Measurements from ENCODE around the gene CTSA.

Gene CTSA

DNA sequence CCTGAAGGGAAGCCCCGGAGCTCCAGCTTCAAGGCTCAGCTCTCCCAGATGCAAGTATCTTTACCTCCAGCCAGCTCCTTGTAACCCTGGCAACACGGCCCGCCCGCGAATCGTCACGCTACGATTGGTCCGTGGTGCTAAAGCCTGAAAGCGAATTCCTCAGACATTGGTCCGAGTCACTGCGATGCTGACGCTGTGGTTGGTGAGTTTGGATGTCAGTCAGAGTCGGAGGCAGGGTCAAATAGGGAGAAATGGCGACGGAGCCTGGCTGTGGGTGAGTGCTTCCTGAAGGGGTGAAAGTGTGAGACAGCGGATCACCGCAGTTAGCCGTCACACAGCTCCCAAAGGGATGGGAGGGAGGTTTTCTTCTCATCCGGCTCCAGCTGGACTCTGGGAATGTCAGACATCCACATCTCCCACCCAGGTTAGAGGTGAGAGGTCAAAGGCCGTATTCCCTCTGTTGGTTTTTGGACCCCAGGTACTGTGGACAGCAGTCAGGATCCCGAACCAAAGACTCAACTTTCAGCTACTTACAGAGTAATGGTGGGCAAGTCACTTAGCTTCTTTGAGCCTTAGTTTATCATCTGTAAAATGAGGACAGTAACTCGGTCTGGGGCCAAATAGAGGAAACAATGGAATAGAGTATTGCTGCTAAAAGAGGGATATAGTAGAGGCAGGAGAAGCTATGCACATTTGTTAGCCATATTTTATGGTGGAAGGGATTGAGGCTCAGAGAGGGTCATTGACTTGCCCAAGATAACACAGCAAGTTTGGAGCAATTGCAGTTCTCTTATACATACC, 9.9 kb upstream of the CTSA start, which contains the start of gene ZSWIM1:
ZSWIM1 (plus strand) TSS at position 240 of the 801 bp plus-strand sequence. CDS start 1,366 bp downstream, outside the sequence.
- TF ChIP-seq CTCF (IDR thresholded peaks at IDR 0.05; ENCODE audit: insufficient read depth, missing control alignments): no peak
- FAIRE-seq (peak; percentile 73), DNase-seq (ENCODE audit: insufficient read length, low spot score) (peak; percentile 96)

DNA sequence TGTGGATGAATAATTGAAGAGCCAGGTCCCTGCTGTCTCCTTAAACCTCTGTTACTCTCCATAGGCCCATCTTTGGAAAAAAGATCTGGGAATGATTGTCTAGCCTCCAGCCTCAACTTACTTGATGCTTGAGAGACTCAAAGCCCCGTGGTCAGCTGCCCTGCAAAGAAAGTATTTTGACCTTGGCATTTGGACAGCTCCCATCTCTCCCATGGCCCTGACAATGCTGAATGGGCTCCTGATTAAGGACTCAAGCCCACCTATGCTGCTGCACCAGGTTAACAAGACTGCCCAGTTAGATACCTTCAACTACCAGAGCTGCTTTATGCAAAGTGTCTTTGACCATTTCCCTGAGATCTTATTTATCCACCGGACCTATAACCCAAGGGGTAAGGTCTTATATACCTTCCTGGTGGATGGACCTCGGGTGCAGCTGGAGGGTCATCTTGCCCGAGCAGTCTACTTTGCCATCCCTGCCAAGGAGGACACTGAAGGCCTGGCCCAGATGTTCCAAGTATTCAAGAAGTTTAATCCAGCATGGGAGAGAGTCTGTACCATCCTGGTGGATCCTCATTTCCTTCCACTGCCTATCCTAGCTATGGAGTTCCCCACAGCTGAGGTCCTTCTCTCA, 8.6 kb upstream of the CTSA start:
- FAIRE-seq: no peak
- DNase-seq (ENCODE audit: insufficient read length, low spot score): no peak
- no peak for TF ChIP-seq CTCF (IDR thresholded peaks at IDR 0.05; ENCODE audit: insufficient read depth, missing control alignments)

DNA sequence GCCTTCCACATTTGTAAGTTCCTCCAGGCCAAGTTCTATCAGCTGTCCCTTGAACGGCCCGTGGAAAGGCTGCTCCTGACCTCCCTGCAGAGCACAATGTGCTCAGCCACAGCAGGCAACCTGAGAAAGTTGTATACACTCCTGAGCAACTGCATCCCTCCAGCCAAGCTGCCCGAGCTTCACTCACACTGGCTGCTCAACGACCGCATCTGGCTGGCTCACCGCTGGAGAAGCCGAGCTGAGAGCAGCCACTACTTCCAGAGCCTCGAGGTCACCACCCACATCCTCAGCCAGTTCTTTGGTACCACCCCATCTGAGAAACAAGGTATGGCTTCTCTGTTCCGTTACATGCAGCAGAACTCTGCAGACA, 8.1 kb upstream of the CTSA start:
- DNase-seq (ENCODE audit: insufficient read length, low spot score) (no peak), FAIRE-seq (no peak)
- TF ChIP-seq CTCF (IDR thresholded peaks at IDR 0.05; ENCODE audit: insufficient read depth, missing control alignments): no peak

GRCh38 chr20:45886590-45887345, 4.4 kb upstream of the CTSA start:
- DNase-seq (ENCODE audit: insufficient read length, low spot score) (no peak), FAIRE-seq (no peak)
- no peak for TF ChIP-seq CTCF (IDR thresholded peaks at IDR 0.05; ENCODE audit: insufficient read depth, missing control alignments)

GRCh38 chr20:45887346-45887715, 3.8 kb upstream of the CTSA start, which contains the start of gene SPATA25:
SPATA25 (minus strand) TSS chr20:45887622; CDS start chr20:45887590, 32 bp downstream.
- FAIRE-seq (no peak), DNase-seq (ENCODE audit: insufficient read length, low spot score) (no peak)
- TF ChIP-seq CTCF (IDR thresholded peaks at IDR 0.05; ENCODE audit: insufficient read depth, missing control alignments): no peak

- TF ChIP-seq CTCF (IDR thresholded peaks at IDR 0.05; ENCODE audit: insufficient read depth, missing control alignments): no peak
- DNase-seq (ENCODE audit: insufficient read length, low spot score): no peak
- no peak for FAIRE-seq
Measured at GRCh38 chr20:45888681-45889080, 2.5 kb upstream of the CTSA start.
